ENCODE measurements around the gene JUN. TPM values are rescaled to one million over a fixed set of nuclear protein-coding genes. Genes with fewer than 3 reads are reported as not detected.

Gene JUN
- total and polyA plus RNA-seq, 2 of the 13 experiments (the other 11 are each of a cell fraction or from before 2014, with no cell fraction given), result 18.2 to 22.3 TPM

DNA sequence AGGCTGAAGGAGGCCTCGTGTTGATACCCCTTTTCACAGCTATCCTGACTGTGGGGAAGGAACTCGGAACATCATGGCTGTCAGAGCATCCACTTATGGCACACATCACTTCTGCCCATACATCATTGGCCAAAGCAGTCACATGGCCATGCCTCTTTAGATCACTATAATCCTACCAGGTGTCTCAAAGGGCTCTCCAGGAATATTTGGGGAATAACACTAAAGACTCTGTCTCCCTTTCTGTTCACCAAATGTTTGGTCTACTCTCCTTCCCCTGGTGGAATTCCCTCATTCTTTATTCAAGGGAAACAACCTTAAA, 3.0 kb upstream of the JUN start:
- no peak overlapping the region for H2AFZ ChIP-seq (ENCODE audit: low read length)
- WGBS (ENCODE audit: low lambda C conversion rate), result 50% methylated on average over 2 of the region's 2 CpGs
- intact Hi-C loops (cut with micrococcal nuclease; ENCODE audit: unreplicated experiment), result loop anchor here (10.0 kb wide), 4 partner anchors 358 to 908 kb away; no protein-coding TSS in a partner anchor
- H3K9ac ChIP-seq (ENCODE audit: insufficient read depth, low read depth, low read length), result no peak overlapping the region
- no peak for TF ChIP-seq ZGPAT (CRISPR knock-in tag; IDR thresholded peaks at IDR 0.05)
- TF ChIP-seq SMAD3 (CRISPR knock-in tag; IDR thresholded peaks at IDR 0.05), result no peak
- no peak for TF ChIP-seq ZNF83 (CRISPR knock-in tag; IDR thresholded peaks at IDR 0.05; ENCODE audit: borderline replicate concordance)
- TF ChIP-seq KLF11 (CRISPR knock-in tag; IDR thresholded peaks at IDR 0.05), result no peak
- TF ChIP-seq PLRG1 (conservative IDR thresholded peaks at IDR 0.05), result no peak
- TF ChIP-seq ZNF770 (CRISPR knock-in tag; IDR thresholded peaks at IDR 0.05), result no peak
- TF ChIP-seq, protein P1, sequence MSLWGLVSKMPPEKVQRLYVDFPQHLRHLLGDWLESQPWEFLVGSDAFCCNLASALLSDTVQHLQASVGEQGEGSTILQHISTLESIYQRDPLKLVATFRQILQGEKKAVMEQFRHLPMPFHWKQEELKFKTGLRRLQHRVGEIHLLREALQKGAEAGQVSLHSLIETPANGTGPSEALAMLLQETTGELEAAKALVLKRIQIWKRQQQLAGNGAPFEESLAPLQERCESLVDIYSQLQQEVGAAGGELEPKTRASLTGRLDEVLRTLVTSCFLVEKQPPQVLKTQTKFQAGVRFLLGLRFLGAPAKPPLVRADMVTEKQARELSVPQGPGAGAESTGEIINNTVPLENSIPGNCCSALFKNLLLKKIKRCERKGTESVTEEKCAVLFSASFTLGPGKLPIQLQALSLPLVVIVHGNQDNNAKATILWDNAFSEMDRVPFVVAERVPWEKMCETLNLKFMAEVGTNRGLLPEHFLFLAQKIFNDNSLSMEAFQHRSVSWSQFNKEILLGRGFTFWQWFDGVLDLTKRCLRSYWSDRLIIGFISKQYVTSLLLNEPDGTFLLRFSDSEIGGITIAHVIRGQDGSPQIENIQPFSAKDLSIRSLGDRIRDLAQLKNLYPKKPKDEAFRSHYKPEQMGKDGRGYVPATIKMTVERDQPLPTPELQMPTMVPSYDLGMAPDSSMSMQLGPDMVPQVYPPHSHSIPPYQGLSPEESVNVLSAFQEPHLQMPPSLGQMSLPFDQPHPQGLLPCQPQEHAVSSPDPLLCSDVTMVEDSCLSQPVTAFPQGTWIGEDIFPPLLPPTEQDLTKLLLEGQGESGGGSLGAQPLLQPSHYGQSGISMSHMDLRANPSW (CRISPR knock-in tag; IDR thresholded peaks at IDR 0.05; ENCODE audit: borderline replicate concordance), result no peak
- TF ChIP-seq PAXIP1 (CRISPR knock-in tag; conservative IDR thresholded peaks at IDR 0.05), result no peak
- no peak for TF ChIP-seq ZNF720 (CRISPR knock-in tag; IDR thresholded peaks at IDR 0.05)
- no peak for TF ChIP-seq ZNF766 (CRISPR knock-in tag; IDR thresholded peaks at IDR 0.05; ENCODE audit: borderline replicate concordance)
- TF ChIP-seq JDP2 (CRISPR knock-in tag; IDR thresholded peaks at IDR 0.05; ENCODE audit: borderline replicate concordance), result no peak
- TF ChIP-seq, protein P2, sequence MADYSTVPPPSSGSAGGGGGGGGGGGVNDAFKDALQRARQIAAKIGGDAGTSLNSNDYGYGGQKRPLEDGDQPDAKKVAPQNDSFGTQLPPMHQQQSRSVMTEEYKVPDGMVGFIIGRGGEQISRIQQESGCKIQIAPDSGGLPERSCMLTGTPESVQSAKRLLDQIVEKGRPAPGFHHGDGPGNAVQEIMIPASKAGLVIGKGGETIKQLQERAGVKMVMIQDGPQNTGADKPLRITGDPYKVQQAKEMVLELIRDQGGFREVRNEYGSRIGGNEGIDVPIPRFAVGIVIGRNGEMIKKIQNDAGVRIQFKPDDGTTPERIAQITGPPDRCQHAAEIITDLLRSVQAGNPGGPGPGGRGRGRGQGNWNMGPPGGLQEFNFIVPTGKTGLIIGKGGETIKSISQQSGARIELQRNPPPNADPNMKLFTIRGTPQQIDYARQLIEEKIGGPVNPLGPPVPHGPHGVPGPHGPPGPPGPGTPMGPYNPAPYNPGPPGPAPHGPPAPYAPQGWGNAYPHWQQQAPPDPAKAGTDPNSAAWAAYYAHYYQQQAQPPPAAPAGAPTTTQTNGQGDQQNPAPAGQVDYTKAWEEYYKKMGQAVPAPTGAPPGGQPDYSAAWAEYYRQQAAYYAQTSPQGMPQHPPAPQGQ (CRISPR knock-in tag; IDR thresholded peaks at IDR 0.05; ENCODE audit: borderline replicate concordance), result no peak
- no peak for TF ChIP-seq ZNF75D (CRISPR knock-in tag; IDR thresholded peaks at IDR 0.05; ENCODE audit: borderline replicate concordance)
- CTCF ChIA-PET (ENCODE audit: low intra/inter-chr PET ratio, low total read pairs), result no interaction called here
- peaks cover 13% of the 10 kb centered on the region for H3K4me1 ChIP-seq (ENCODE audit: insufficient read depth, low read length)
- in situ Hi-C loops (cut with HindIII; ENCODE audit: extremely low pct_ligation_motif_present, low pct_unique_long_range_greater_than_20kb), result loop anchor here (5.0 to 10.0 kb wide), 3 partner anchors 95 to 508 kb away; partner anchors contain the start of gene FGGY
- POLR2A ChIA-PET, result interaction anchor here (1.2 kb wide), 1 partner anchor 19 kb away, joined by 3 read pairs; no protein-coding TSS in a partner anchor
- FAIRE-seq (no peak), DNase-seq (ENCODE audit: low spot score) (no peak), ATAC-seq (no peak)
- H3K79me2 ChIP-seq (ENCODE audit: insufficient read depth, low read length), result peaks cover 17% of the 10 kb centered on the region
- no peak overlapping the region for H3K4me2 ChIP-seq (ENCODE audit: low read depth, low read length)
- H3K4me3 ChIP-seq (replicated peaks in 1 of 3; ENCODE audit: insufficient read depth in 1 of 3, low read depth in 2 of 3, low read length in 3 of 3), result no peak overlapping the region
- BruUV-seq (replicated peaks), result no TSS peak
- H3K36me3 ChIP-seq (replicated peaks in 1 of 2; ENCODE audit: control insufficient read depth in 1 of 2, insufficient read depth in 2 of 2, low read length in 2 of 2), result no peaks in the 10 kb centered on the region
- H3K9me3 ChIP-seq (ENCODE audit: low read length), result no peaks in the 10 kb centered on the region
- no peaks in the 10 kb centered on the region; a peak in 1 of 5 replicates for H3K27me3 ChIP-seq (ENCODE audit: control insufficient read depth in 1 of 2, insufficient read depth in 2 of 2, low read length in 2 of 2)
- peaks cover 18% of the 10 kb centered on the region for H4K20me1 ChIP-seq (ENCODE audit: insufficient read depth, low read length)
- H3K27ac ChIP-seq (ENCODE audit: extremely low read length, insufficient read depth, low read length), result no peak overlapping the region

All from HepG2 (cell line).